ENCODE data around the gene CYFIP2. TPM values are rescaled to one million over a fixed set of nuclear protein-coding genes. Genes with fewer than 3 reads are reported as not detected.

The CYFIP2 gene
- total and polyA plus RNA-seq, 2 of the 8 experiments (the other 6 are each of a cell fraction or from before 2014, with no cell fraction given) = 45.1 to 80.6 TPM

DNA sequence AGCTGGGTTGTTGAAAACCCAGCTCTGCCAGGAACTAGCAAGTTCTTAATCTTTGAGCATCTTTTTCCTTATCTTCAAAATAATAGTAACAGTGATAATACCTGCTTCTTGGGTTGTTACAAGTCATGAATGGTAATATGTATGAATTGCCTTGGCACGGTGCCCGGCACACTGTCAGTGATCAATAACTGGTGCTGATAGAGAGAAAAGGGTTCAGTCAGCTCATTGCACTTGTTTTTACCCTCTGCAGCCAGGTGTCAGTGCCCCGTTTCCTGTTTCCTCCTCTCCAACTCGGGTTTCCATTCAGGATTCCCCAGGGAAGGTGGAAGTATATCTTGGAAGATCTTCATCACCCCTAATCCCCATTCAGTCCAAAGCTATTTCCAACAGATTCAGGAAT, 178.3 kb downstream of the CYFIP2 start:
- 80% methylated on average over 4 of the region's 4 CpGs; no CpG with 5 or more reads in 1 of the 2 experiments for WGBS, 2 experiments (ENCODE audit: extremely low coverage in 1 of 2, insufficient coverage in 1 of 2, insufficient read length in 1 of 2, insufficient replicate concordance in 2 of 2, low coverage in 1 of 2, low lambda C conversion rate in 2 of 2, missing lambda C conversion rate in 1 of 2)
- Histone ChIP-seq H4K5ac (ENCODE audit: insufficient read length, low read depth, low read length) (no peak overlapping the region), H2BK15ac (ENCODE audit: low read length) (no peak overlapping the region), H2AFZ (ENCODE audit: low read length) (no peak overlapping the region; the same call in 1 of the 2 replicates), H3K56ac (replicated peaks; ENCODE audit: insufficient read length, low read depth, low read length) (no peak overlapping the region), H3K79me1 (ENCODE audit: low read depth, low read length) (no peaks in the 10 kb centered on the region), H4K20me1 (replicated peaks in 1 of 2; ENCODE audit: control insufficient read depth in 1 of 2, insufficient read depth in 2 of 2, low read length in 2 of 2) (no peaks in the 10 kb centered on the region), H2BK12ac (ENCODE audit: low read depth, low read length) (no peak overlapping the region), H3K18ac (ENCODE audit: extremely low read depth, low read length) (no peak overlapping the region), H3K14ac (ENCODE audit: insufficient read length) (no peak overlapping the region), H3K4me1 (replicated peaks in 1 of 4; ENCODE audit: control insufficient read depth in 3 of 4, insufficient read depth in 4 of 4, low read length in 3 of 4) (no peaks in the 10 kb centered on the region), H3K27me3 (replicated peaks in 1 of 4; ENCODE audit: control insufficient read depth in 3 of 4, extremely low read depth in 1 of 4, insufficient read depth in 3 of 4, low read length in 3 of 4) (no peaks in the 10 kb centered on the region), H2BK120ac (replicated peaks; ENCODE audit: low read depth, low read length) (no peak overlapping the region), H4K91ac (replicated peaks; ENCODE audit: insufficient read length, low read length) (no peak overlapping the region), H2BK20ac (ENCODE audit: low read length) (no peak overlapping the region), H2BK5ac (ENCODE audit: low read depth, low read length) (no peak overlapping the region), H3K4me2 (ENCODE audit: insufficient read depth in 1 of 2, low read depth in 2 of 2, low read length in 2 of 2) (no peak overlapping the region), H3K79me2 (ENCODE audit: control insufficient read depth in 1 of 2, insufficient read depth in 2 of 2, low read length in 2 of 2) (no peaks in the 10 kb centered on the region), H4K8ac (ENCODE audit: extremely low read depth, insufficient read depth, low read length) (no peak overlapping the region), H3K36me3 (ENCODE audit: control insufficient read depth in 2 of 4, insufficient read depth in 4 of 4, low read length in 3 of 4) (no peaks in the 10 kb centered on the region), H3K23me2 (ENCODE audit: low read depth, low read length) (no peaks in the 10 kb centered on the region; the same call in 1 of the 2 replicates), H3K27ac (ENCODE audit: low read depth, low read length) (no peak overlapping the region), H3K4me3 (ENCODE audit: extremely low read depth in 1 of 4, insufficient read depth in 2 of 4, low read depth in 3 of 4, low read length in 4 of 4) (no peak overlapping the region), H3K4ac (replicated peaks; ENCODE audit: insufficient read length, low read depth, low read length) (no peak overlapping the region), H3K9ac (replicated peaks in 1 of 4; ENCODE audit: extremely low read depth in 1 of 4, low read depth in 3 of 4, low read length in 3 of 4) (no peak overlapping the region), H3K23ac (ENCODE audit: insufficient read length) (no peak overlapping the region), H3K9me3 (ENCODE audit: insufficient read depth in 2 of 2, low read depth in 1 of 2, low read length in 1 of 2) (no peaks in the 10 kb centered on the region), H2AK5ac (ENCODE audit: low read depth, low read length) (no peak overlapping the region)
- CTCF ChIA-PET (ENCODE audit: partially characterized antibody) = interaction anchor here (0.5 to 10.3 kb wide), 9 partner anchors 12 to 297 kb away, joined by 3 to 66 read pairs (median 3); no protein-coding TSS in a partner anchor
- POLR2A ChIA-PET (ENCODE audit: partially characterized antibody) = no interaction called here
- FAIRE-seq (no peak), DNase-seq (ENCODE audit: low read depth in 1 of 2, low spot score in 2 of 2) (no peak)
- no peak for TF ChIP-seq CBX8 (IDR thresholded peaks at IDR 0.05; ENCODE audit: borderline replicate concordance, low read depth, low read length)
- no peak for TF ChIP-seq NRF1 (IDR thresholded peaks at IDR 0.05; ENCODE audit: low read depth, low read length)
- TF ChIP-seq, protein P1, sequence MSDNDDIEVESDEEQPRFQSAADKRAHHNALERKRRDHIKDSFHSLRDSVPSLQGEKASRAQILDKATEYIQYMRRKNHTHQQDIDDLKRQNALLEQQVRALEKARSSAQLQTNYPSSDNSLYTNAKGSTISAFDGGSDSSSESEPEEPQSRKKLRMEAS (IDR thresholded peaks at IDR 0.05) = no peak

All from H1 (cell line).